Endothelial cell of umbilical vein (primary cell): ENCODE data around the gene PDIA4. TPM values are rescaled to one million over a fixed set of nuclear protein-coding genes. Genes with fewer than 3 reads are reported as not detected.

ENCODE experiments used
- BruUV-seq: library from RNA; stranded (reverse); fragments of 400-500 nt; replicated peaks from 2 replicates; lab custom pipeline; 2021; lab: Mats Ljungman, UMichigan
- CTCF ChIA-PET: fragments of 300-600, 350-600 bp; sonication (Branson Sonifier 250); formaldehyde crosslinking; loops from one replicate; lab custom pipeline; 2021; ENCODE audit warnings: antibody characterized with exemption, inconsistent platforms; lab: Charles Lee
- POLR2A ChIA-PET: fragments of 300-600, 350-600 bp; sonication (Branson Sonifier 250); formaldehyde crosslinking; loops from one replicate; lab custom pipeline; 2021; ENCODE audit warnings: antibody characterized with exemption, inconsistent platforms; lab: Charles Lee
- DNase-seq: peaks from one replicate; pipeline ENCODE4 v3.0.0-alpha.2; 2011; ENCODE audit warnings: low read depth, low spot score
- FAIRE-seq: peaks from 2 replicates; lab custom pipeline; 2011; peaks lifted over from hg19 to GRCh38; lab: Jason Lieb, UNC
- H2AFZ ChIP-seq: 2 replicates; pipeline ENCODE4 v1.6.0; 2012; ENCODE audit warnings: low read depth, low read length, control low read depth, inconsistent platforms
- H3K27ac ChIP-seq: 2 replicates; pipeline ENCODE4 v1.5.1; 2011; ENCODE audit warnings: low read depth, mild to moderate bottlenecking, control low read depth, low read length, moderate library complexity; ENCODE audit not compliant: insufficient read depth
- H3K27me3 ChIP-seq, 2 experiments: 2 replicates each; pipeline versions ENCODE4 v1.6.0 to v1.6.1; 2011; ENCODE audit warnings: low read length in 2 of 2, mixed read lengths in 1 of 2; ENCODE audit not compliant: control insufficient read depth in 2 of 2, insufficient read depth in 2 of 2
- H3K36me3 ChIP-seq, 2 experiments: 2 replicates in 1 of 2; 3 replicates in 1 of 2; pipeline ENCODE4 v1.5.1; 2011; ENCODE audit warnings: low read length in 2 of 2, mild to moderate bottlenecking in 1 of 2, moderate library complexity in 1 of 2; ENCODE audit not compliant: control insufficient read depth in 2 of 2, insufficient read depth in 2 of 2; ENCODE audit errors: extremely low read depth in 1 of 2
- H3K4me1 ChIP-seq: 3 replicates; pipeline ENCODE4 v1.5.1; 2011; ENCODE audit warnings: mild to moderate bottlenecking, low read length; ENCODE audit not compliant: control insufficient read depth, insufficient read depth; ENCODE audit errors: extremely low read depth
- H3K4me2 ChIP-seq: 2 replicates; pipeline ENCODE4 v1.6.1; 2011; ENCODE audit warnings: low read length, control low read depth, mixed read lengths; ENCODE audit not compliant: insufficient read depth
- H3K4me3 ChIP-seq, 3 experiments: fragments of 200-600 bp in 1 of 3; sonication (generic), shearing (Covaris generic) in 1 of 3; replicated peaks in 1 of 3; 2 replicates each; pipeline ENCODE4 v1.5.1; 2011 to 2016; ENCODE audit warnings: control low read depth in 3 of 3, low read length in 3 of 3, mild to moderate bottlenecking in 2 of 3, inconsistent platforms in 1 of 3, low read depth in 1 of 3, moderate library complexity in 1 of 3; ENCODE audit not compliant: insufficient read depth in 1 of 3
- H3K79me2 ChIP-seq: 2 replicates; pipeline ENCODE4 v1.6.0; 2012; ENCODE audit warnings: low read length, inconsistent platforms; ENCODE audit not compliant: control insufficient read depth, insufficient read depth
- H3K9ac ChIP-seq: replicated peaks from 2 replicates; pipeline ENCODE3; 2011; ENCODE audit warnings: low read length, control low read depth; ENCODE audit not compliant: insufficient read depth; ENCODE audit errors: extremely low read depth
- H3K9me1 ChIP-seq: replicated peaks from 3 replicates; pipeline ENCODE4 v1.6.0; 2011; ENCODE audit warnings: mild to moderate bottlenecking, low read length; ENCODE audit not compliant: control insufficient read depth, insufficient read depth; ENCODE audit errors: extremely low read depth
- H3K9me3 ChIP-seq: replicated peaks from 2 replicates; pipeline ENCODE4 v1.5.1; 2012; ENCODE audit warnings: low read length, inconsistent platforms; ENCODE audit not compliant: control insufficient read depth, insufficient read depth
- H4K20me1 ChIP-seq: replicated peaks from 2 replicates; pipeline ENCODE3; 2011; ENCODE audit warnings: mild to moderate bottlenecking, low read length; ENCODE audit not compliant: control insufficient read depth, insufficient read depth; ENCODE audit errors: extremely low read depth
- EZH2 ChIP-seq: IDR thresholded peaks from 2 replicates; pipeline ENCODE4 v1.6.1; 2012; ENCODE audit warnings: borderline replicate concordance, low read depth, mild to moderate bottlenecking, moderate library complexity, low read length, inconsistent platforms; ENCODE audit not compliant: severe bottlenecking
- FOS ChIP-seq: IDR thresholded peaks from 2 replicates; pipeline ENCODE4 v1.6.1; 2011; ENCODE audit warnings: mild to moderate bottlenecking, low read length, moderate library complexity, borderline replicate concordance; ENCODE audit not compliant: insufficient read depth
- GATA2 ChIP-seq: IDR thresholded peaks from 2 replicates; pipeline ENCODE4 v1.7.0; 2011; ENCODE audit warnings: low read depth, mild to moderate bottlenecking, moderate library complexity, mixed read lengths, low read length; ENCODE audit not compliant: insufficient read length, insufficient read depth
- JUN ChIP-seq: IDR thresholded peaks from 2 replicates; pipeline ENCODE4 v1.6.1; 2011; ENCODE audit warnings: borderline replicate concordance, low read depth; ENCODE audit not compliant: insufficient read length, insufficient read depth
- MYC ChIP-seq: IDR thresholded peaks from one replicate; pipeline ENCODE4 v1.6.1; 2011; ENCODE audit warnings: mild to moderate bottlenecking, low read depth, low read length
- POLR2A ChIP-seq: IDR thresholded peaks from 2 replicates; pipeline ENCODE4 v1.6.1; 2012; ENCODE audit warnings: low read depth, mild to moderate bottlenecking, control low read depth, low read length
- POLR2AphosphoS5 ChIP-seq: IDR thresholded peaks from 2 replicates; pipeline ENCODE4 v1.6.1; 2012; ENCODE audit warnings: low read depth, mild to moderate bottlenecking, control low read depth, low read length, moderate library complexity; ENCODE audit not compliant: insufficient read depth
- dilution Hi-C: fragments of 300-500 bp; cut with MboI; formaldehyde crosslinking; loops from one replicate; pipeline ENCODE4 v1.15.0; 2019; ENCODE audit warnings: low sequenced_read_pairs; ENCODE audit not compliant: extremely low pct_ligation_motif_present
- intact Hi-C: fragments of 100-400 bp; cut with micrococcal nuclease; formaldehyde crosslinking; loops from one replicate; pipeline ENCODE4 v1.10.0; 2022
- polyA plus RNA-seq, 4 experiments: library from polyadenylated mRNA; depleted of rRNA in 3 of 4; stranded (reverse) in 3 of 4; unstranded in 1 of 4; fragments of >200 nt; gene quantifications; 2 replicates each; pipeline versions ENCODE4 v1.2.1 to v1.2.3, GENCODE V29; 2011 to 2012; ENCODE audit warnings: missing spikeins in 1 of 4
- total RNA-seq: library from RNA; stranded (reverse); gene quantifications from 2 replicates; pipeline ENCODE4 v1.2.3, GENCODE V29; 2021
- TF ChIP-seq, protein P1 (sequence below), 2 donors: IDR thresholded peaks; 1 replicate in 1 of 2; 2 replicates in 1 of 2; pipeline ENCODE4 v1.5.1; 2011; ENCODE audit warnings: low read length in 2 of 2, mild to moderate bottlenecking in 2 of 2, moderate library complexity in 2 of 2, control low read depth in 1 of 2, inconsistent platforms in 1 of 2, low read depth in 1 of 2; ENCODE audit not compliant: insufficient read depth in 1 of 2; ENCODE audit errors: extremely low read depth in 1 of 2
- TF ChIP-seq, protein P2 (sequence below): IDR thresholded peaks from 2 replicates; pipeline ENCODE4 v1.6.1; 2011; ENCODE audit not compliant: insufficient read depth, insufficient read length

The PDIA4 gene
- total and polyA plus RNA-seq, 2 donors (not counting 3 experiments of a cell fraction or from before 2014, with no cell fraction given): 217 to 308 TPM

- dilution Hi-C loops: no loop called here
- H3K4me3 ChIP-seq: no peak overlapping the region
- DNase-seq: no peak
- H3K9ac ChIP-seq: no peak overlapping the region
- no peaks in the 10 kb centered on the region for H3K79me2 ChIP-seq
- no peak overlapping the region for H3K4me2 ChIP-seq
- no peak for FAIRE-seq
- intact Hi-C loops: no loop called here
- no peak overlapping the region for H3K27ac ChIP-seq
- no peaks in the 10 kb centered on the region for H3K9me1 ChIP-seq
- no TSS peak for BruUV-seq
- ChIA-PET POLR2A (no interaction called here), CTCF (interaction anchor here (1.6 kb wide), 1 partner anchor 12 kb away, joined by 4 read pairs; no protein-coding TSS in a partner anchor)
- no peaks in the 10 kb centered on the region for H3K9me3 ChIP-seq
- no peaks in the 10 kb centered on the region for H3K36me3 ChIP-seq
- no peaks in the 10 kb centered on the region for H4K20me1 ChIP-seq
- H3K27me3 ChIP-seq: no peaks in the 10 kb centered on the region
- peaks cover 7% of the 10 kb centered on the region for H3K4me1 ChIP-seq
- no peak for TF ChIP-seq MYC
- no peak for TF ChIP-seq EZH2
- TF ChIP-seq POLR2A: no peak
- no peak for TF ChIP-seq FOS
- TF ChIP-seq, protein P1, sequence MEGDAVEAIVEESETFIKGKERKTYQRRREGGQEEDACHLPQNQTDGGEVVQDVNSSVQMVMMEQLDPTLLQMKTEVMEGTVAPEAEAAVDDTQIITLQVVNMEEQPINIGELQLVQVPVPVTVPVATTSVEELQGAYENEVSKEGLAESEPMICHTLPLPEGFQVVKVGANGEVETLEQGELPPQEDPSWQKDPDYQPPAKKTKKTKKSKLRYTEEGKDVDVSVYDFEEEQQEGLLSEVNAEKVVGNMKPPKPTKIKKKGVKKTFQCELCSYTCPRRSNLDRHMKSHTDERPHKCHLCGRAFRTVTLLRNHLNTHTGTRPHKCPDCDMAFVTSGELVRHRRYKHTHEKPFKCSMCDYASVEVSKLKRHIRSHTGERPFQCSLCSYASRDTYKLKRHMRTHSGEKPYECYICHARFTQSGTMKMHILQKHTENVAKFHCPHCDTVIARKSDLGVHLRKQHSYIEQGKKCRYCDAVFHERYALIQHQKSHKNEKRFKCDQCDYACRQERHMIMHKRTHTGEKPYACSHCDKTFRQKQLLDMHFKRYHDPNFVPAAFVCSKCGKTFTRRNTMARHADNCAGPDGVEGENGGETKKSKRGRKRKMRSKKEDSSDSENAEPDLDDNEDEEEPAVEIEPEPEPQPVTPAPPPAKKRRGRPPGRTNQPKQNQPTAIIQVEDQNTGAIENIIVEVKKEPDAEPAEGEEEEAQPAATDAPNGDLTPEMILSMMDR (IDR thresholded peaks at IDR 0.05; ENCODE audit: extremely low read depth in 1 of 2, insufficient read depth in 1 of 2, low read depth in 1 of 2, low read length in 2 of 2): no peak
- no peak for TF ChIP-seq GATA2
- no peak for TF ChIP-seq JUN
- TF ChIP-seq POLR2AphosphoS5: no peak
- TF ChIP-seq, protein P2, sequence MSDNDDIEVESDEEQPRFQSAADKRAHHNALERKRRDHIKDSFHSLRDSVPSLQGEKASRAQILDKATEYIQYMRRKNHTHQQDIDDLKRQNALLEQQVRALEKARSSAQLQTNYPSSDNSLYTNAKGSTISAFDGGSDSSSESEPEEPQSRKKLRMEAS: no peak
- H2AFZ ChIP-seq: no peak overlapping the region
Measured at GRCh38 chr7:149053885-149054284, 25.6 kb upstream of the PDIA4 start.
